ENCODE data around the gene IL3.
A peak's percentile ranks its signal among the peaks of the same experiment; 100 is the strongest.

IL3 gene

DNA sequence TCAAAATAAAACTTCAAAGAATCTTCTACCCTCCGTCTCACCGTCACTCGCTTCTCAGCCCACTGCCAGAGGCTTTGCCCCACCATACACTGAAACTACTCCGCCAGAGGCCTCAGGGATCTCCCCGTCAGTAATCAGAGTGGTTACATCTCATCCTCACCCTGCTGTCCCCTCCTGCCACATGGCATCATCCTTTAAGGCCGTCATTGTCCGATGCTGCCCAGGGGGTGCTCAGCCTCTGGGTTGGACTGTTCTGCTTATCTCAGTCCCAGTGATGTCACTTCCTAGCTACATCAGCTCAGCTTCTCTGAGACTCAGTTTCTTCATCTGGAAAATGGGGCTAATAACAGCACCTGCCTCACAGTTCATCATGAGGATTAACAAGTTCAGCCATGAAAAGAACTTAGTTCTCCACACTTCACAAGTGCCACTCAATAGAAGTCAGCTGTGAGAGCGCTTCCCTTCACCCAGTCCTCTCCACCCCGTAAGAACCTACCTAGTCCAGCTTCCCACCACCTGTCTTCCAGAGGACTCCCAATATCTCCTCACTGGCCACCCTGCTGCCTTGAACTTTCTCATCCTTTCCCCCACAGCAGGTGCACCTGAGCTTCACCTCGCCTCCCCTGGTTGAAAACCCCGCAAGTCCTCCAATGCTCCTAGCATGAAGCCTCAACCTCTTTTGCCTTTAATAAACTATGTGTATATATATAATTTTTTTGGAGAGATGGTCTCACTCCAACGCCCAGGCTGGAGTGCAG is 2.8 kb upstream of the IL3 start:
- peak; percentile 53 for DNase-seq

DNA sequence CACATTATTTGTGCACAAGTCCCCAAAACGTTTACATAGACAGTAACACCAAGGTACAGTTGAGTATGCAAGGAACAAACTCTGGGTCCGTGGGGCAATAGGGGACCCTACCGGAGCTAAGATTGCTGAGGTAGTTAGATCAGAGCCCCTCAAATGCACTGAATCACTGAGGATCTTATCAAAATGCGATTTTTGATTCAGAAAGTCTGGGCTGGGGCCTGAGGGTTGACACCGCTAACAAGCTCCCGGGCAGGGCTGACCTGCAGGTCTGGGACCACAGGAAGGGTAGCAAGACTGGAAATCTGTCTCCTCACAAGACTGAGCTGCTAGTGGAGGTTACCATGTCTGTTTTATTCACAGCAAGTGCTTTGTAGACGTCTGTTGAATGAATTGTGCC is 1.8 kb upstream of the IL3 start:
- no peak for DNase-seq

DNA sequence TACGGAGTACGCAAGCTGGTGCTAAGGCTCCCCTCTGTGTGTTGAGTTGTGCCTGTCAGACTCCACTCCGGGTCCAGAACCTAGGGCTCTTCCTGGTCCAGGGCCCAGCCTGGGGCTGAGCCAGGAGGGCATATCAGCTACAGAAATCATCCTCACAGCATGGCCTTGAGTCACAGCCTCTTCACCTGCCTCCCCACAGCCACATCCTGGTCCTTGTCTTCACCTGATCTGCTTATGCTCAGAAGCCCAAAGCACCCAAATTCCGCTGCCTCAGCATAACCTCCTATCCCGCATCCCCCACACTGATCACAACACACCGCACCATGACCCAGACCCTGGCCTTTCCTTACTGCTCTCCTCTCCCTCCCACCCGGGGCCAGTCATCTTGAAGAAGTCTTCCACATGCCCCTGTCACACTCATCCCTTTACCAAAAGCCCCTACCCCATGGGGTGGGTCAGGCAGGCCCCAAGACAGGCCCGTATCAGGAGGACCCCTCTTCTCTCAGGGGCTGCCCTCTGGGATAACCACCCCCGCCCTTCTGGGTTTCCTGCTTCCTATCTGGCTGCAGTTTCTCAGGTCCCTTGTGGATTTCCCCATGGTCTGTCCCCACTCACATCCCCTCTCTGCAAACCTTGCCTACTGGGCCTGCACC is 1.3 kb upstream of the IL3 start:
- DNase-seq, result peak; percentile 70

DNA sequence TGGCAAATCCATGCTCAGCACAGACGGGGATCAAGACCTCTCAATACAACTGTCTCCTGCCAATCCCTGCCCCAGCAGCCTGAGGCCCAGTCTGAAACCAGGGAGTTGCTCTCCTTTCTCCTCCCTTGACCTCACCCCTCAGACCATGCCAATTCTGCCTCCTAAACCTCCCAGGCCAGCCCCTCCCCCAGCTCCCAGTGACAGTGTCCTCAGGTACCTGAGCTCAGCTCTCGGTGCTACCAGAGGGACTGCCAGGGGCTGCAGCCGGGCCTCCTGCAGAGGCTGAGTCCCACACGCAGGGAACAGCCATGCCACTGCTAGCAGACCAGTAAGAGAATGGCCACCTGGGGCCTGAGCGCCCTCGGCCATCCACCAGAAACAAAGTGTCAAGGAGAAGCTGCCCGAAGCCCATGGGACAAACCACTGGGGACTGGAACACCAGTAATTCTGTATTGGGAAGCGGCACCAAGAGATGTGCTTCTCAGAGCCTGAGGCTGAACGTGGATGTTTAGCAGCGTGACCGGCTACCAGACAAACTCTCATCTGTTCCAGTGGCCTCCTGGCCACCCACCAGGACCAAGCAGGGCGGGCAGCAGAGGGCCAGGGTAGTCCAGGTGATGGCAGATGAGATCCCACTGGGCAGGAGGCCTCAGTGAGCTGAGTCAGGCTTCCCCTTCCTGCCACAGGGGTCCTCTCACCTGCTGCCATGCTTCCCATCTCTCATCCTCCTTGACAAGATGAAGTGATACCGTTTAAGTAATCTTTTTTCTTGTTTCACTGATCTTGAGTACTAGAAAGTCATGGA is 557 bp upstream of the IL3 start:
- peak; percentile 58 for DNase-seq

DNA sequence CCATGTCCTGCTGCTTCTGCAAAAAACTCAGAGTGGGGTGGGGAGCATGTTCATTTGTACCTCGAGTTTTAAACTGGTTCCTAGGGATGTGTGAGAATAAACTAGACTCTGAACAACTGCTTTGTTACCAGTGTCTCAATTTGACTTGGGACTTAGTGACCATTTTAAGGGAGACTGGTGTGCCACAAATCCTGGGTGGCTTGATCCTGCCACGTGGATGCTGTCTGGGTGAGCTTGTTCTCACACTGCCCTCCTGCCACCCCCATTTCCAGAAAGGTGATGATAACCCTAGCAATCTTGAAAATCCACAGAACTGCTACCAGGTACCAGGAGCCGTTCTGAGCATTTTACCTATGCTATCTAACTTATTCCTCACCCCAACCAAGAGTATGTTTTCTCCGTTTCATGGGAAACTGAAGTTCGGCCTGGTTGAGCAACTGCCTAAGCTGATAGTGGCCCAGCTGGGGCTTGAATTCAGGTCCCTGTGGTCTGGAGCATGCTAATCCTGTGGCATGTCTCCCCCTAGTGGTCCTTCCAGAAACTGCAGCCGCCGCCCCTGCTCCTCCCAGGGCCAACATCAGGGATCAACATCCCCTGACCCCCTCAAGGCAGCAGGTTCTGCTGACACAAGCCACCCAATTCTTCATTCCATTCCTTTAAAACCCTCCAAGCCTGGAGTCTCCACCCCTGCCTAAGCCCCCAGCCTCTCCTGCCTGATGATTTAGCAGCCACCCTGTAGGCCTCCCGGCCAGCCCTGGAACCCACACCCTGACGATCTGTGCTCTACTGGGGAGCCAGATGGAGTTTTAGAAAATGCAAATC is 2.8 kb downstream of the IL3 start:
- peak; percentile 93 for DNase-seq

DNA sequence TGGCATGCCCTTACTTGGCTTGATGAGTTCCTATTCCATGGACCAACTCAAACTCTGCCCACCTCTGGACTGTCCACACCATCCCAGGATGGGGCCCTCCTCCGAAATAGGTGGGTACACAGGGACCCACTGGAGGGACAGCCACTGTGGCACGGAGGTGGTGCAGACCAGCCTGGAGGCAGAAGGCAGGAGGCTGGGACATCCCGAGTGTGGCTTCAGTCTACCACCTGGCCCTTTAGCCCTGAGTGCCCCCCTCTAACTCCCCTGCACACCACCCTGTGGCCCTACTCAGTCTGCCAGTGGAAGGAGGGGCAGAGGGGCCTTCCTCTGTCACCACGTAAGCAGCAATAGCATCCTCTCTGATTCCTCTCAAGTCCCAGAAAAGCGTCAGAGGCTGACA is 3.7 kb downstream of the IL3 start:
- DNase-seq, result peak; percentile 60

DNA sequence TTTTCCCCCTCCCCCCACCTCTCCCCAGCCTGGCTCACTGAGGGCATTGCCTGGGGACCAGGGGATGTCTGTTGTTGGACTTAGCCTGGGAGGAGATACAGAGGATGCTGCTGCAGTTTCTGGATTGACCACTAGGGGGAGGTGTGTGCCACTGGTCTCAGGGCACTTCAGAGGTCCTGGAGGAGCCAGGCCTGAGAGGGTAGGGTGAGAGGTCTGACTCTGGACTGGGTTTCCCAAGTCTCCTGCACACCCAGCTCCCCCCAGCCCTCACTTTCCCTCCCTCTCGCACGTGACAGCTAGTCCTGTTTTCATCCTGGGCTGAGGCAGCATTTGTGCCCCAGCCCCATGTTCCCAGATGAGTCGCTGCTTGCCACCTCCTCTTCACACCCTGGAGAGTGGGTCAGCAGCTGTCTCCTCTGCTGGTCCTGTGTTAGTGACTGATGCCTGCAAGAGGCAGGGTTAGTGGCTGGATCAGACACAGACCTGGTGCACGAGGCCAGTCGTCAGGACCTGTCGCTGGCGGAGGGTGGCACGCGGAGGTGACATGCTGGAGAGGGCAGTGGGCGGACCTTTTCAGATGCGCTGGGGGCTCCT is 4.4 kb downstream of the IL3 start:
- DNase-seq, result peak; percentile 92

DNA sequence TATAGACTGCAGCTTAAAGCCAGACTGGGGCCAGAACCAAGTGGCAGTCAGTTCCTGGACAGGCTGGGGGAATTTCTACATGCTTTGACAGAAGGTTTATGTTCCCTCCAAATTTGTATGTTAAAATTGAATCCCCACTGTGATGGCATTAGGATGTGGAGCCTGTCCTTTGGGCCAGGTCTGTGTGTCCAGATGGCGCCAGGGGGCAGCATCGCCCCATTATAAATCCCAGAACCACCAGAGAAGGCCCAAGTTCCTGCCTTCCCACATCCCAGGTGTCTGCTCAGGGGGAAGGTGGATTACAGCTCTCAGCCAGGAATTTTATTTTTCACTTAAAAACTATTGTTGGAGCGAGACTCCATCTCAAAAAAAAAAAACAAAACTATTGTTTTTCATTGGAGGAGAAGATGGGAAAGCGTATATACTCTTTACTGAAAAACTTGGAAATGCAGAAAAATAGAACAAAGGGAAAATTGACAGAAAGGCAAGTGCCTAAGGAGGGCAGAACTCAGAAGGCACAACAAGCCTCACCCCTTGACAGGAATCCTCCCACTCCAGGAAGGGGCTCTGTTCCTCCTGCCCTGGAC is 5.0 kb downstream of the IL3 start:
- DNase-seq, result peak; percentile 83

DNA sequence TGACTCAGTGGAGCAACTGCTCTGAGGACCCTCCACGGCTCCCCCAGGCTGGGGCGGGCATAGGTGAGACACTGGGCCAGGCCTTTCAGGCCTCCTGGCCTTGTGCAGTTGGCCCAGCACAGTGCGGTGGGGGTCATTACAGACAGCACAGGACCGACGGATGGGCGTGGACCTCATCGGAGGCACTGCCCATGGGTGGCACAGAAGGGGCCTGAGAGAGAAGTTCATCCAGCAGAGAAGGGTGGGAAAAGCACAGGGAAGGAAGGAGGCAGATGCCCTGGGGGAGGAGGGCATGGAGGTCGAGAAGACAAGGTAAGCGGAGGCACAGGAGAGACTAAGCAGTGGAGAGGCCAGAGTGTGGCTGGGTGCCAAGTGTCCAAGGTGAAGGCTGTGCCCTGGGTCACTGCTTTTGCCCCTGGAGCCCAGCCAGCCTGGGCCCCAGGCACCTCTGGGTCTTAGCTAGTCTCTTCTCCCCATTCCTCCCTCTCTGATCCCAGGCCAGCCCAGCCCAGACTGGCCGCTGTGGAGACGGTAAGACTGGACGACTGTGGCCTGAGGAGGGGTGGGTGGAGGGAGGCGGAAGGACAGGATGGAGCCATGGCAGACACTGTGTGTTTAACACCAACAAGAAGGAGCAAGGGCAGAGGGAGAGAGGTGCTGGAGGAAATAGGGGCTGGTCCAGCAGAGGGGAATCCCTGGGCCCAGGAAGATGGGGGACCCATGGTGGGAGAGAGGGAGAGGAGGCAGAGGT is 5.7 kb downstream of the IL3 start:
- no peak for DNase-seq

DNA sequence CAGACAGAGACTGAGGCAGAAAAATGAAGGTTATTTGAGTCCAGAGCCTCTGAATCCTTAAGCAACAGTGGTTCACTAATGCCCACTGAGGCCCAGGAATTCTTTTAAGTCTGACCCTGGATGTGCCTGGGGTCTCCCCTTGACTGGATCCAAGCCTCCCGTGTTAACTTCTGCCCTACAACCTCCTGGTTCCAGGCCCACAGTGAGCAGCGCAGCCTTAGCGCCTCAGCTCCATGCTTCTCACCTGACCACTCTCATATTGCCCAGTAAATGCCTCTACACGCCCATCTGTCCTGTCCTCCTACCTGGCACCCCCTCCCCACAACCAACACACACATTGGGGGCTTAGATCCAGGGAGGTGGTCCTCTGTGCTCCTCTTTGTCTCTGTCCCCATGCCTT is 6.4 kb downstream of the IL3 start:
- no peak for DNase-seq

DNA sequence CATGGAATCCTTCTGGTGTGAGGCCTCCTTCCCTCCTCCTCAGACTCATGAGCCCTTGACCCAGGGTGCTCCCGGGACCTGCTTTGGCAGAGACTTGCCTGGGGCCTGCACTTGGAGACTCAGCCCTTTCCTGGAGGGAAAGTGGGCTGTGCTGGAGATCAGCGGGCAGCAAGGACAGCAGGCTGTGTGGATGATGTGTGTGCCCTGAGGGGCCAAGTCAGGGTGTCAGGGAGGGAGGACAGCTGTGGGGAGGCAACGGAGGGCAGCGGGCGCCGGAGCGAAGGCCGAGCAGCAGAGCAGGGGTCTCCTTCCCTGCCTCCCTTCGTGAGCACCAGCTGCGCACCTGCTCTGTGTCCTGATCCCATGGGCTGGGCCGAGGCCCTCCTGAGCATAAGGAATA is 7.0 kb downstream of the IL3 start:
- DNase-seq, result no peak

DNA sequence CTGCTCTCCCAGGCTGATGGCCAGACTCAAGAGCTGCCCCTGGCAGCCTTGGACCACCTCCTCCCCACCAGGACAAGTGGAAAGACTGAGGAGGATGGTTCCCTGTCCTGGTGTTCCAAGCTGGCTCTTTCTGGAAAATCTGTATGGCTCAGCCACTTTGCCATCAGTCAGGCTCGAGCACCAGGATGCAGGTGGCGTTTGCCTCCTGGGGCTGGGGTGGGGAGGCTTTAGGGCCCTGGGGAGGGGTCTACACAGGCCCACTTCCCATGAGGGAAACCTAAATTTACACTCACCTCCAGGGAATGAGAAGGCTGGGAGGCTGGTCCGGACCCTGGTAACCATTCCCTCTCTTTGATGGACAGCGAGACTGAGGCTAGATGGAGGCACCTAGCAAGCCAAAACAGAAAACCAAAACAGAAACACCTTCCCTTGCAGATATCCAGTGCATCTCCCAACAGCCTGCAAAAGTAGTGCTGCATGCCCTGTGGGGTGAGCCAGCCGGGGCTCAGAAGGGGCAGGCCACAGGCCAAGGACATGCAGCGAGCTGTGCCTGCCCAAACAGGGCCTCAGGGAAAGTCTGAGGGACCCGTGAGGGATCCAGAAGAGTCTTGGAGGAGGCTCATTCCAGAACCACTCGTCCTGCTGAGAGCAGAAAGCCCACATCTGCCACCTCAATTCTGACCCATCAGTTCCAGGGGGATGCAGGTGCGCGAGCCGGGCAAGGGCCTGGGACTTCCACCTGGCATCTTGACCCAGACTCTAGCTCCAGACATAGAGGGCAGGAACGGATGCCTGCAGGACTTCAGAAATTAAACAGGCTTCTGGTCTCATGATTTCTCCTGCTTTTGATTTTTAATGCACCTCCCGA is 7.7 kb downstream of the IL3 start:
- no peak for DNase-seq

DNA sequence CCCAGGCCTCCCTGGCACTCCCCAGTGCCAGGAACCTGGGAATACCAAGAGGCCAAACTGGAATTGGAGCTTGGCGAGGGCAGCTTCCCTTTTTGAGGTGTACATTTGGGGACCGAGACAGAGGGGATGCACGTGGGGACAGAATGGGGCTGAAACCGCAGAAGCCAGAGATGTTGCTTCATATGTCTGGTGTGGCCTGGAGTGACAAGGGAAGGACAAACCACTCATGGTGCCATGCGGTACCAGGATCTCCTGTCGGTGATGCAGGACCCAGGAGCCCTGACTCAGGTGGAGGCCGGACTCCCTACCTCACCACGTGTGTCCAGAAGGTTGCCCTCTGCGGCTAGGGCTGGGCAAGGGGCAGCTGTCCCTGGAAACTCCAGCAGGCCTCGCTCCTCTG is 9.1 kb downstream of the IL3 start:
- DNase-seq, result no peak

DNA sequence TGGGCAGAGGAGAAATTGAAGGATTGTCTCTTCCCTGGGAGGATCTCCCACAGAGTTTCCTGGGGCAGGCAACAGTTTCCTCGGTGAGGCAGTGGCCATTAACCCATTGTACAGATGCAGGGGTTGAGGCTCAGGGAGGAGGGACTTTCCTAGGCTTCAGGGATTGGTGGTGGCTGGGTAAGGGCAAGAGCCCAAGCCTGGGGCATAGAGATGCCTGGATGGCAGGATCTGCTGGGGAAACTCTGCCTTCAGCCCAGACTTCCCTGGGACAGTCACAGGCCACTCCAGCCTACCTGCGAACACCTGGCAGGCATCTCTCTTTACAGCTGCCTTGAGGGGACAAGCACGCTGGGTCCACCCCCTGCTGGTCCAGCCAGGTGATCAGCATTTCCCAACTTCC is 9.5 kb downstream of the IL3 start:
- no peak for DNase-seq

DNA sequence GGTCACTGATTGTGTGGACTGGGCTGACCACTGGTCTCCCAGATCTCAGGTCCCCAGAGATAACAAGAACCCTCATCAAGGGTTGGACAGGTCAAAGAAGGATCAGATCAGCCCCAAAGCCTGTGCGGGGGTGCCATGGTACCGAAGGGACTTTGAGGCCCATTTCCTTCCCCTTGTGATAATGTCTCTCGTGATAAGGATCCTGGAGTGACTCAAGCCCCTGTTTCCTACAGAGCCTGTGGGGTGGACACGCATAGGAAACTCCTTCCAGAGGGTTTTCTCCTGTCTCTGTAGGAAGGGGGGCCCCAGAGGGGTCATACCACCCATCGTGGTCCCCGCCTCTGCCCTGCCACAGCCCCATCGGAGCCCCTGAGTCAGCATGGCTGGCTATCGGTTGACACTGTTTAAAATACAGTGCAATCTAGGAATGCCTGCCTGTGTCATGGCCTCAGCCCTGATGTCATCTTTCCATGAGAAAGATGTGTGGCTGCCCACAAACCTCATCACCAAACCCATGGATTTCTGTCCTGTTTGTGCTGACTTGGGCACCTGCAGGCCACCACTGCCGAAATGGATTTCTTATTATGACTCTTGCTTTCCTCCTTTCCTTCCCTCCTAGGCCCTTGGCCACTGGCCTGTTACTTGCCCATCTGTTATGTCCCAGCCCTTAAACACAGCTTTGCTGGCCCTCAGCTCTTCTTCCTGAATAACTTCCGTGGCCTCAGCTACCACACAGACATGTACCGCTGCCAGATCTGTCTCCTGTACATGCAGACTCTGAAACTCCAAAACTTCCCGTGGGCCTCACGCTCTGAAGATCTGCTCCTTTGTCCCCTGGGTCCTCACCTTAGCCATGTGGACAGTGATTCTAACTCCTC is 10.2 kb downstream of the IL3 start:
- peak; percentile 81 for DNase-seq

DNA sequence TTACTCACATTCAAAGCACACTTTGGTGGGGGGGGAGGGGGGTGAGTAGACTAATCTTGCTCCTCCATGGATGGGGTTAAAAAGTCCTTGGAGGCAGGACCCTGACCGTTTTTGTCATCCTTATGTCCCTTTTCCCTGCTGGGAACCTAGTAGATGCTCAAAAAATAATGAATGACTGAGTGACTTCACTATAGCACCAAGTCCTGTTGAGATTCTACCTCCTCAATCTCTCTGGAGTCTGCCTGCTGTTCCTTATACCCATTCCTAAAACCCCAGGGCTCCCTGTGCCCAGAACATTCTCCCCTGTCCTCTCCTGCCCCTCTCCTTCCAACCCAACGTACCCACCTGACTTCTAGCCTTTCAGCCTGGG is 10.9 kb downstream of the IL3 start:
- no peak for DNase-seq

DNA sequence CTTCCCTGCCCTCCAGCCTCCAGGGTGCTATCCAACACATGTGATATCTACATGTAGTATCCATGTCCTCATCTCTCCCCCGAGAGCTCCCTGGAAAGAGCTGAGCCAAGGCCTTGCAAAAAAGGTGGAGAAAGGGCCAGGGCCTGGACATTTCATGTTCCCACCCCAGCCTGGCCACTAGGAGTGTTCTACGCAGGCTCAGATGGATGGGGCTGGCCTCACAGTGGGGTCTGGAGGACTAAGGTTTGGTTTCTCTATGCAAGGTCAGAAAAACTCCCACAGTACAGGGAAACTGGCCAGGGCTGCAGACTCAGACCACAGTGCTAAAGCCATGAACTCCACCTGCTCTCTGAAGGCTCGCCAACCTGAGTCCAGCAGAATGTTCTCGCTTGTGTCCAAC is 11.6 kb downstream of the IL3 start:
- no peak for DNase-seq

DNA sequence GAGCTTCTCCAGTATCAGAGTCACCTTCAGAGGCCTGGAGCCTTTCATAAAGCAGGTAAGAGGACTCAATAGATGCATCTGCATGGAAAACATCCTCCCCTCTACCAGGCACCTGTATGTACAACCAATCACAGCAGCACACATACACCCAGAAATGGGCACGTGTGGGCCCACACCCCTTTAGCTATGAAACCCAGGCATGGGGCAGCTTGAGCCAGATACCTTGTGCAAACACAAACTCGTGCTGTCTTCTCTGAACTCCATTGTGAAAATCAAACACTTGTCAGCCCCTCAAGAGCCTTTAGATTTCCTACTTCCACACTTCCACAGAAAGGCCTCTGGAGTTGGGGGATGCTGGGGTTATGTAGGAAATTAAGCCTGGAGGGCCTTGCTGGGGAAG is 12.1 kb downstream of the IL3 start:
- DNase-seq, result no peak

DNA sequence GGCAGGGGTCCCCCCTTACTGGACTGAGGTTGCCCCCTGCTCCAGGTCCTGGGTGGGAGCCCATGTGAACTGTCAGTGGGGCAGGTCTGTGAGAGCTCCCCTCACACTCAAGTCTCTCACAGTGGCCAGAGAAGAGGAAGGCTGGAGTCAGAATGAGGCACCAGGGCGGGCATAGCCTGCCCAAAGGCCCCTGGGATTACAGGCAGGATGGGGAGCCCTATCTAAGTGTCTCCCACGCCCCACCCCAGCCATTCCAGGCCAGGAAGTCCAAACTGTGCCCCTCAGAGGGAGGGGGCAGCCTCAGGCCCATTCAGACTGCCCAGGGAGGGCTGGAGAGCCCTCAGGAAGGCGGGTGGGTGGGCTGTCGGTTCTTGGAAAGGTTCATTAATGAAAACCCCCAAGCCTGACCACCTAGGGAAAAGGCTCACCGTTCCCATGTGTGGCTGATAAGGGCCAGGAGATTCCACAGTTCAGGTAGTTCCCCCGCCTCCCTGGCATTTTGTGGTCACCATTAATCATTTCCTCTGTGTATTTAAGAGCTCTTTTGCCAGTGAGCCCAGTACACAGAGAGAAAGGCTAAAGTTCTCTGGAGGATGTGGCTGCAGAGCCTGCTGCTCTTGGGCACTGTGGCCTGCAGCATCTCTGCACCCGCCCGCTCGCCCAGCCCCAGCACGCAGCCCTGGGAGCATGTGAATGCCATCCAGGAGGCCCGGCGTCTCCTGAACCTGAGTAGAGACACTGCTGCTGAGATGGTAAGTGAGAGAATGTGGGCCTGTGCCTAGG is 13.0 kb downstream of the IL3 start, which contains the start of gene CSF2:
CSF2 (plus strand) TSS at position 559 of the 783 bp plus-strand sequence; CDS start at position 594, 35 bp downstream.
- no peak for DNase-seq

All from activated effector memory CD4-positive, alpha-beta T cell treated with anti-CD3 and anti-CD28 coated beads, Interleukin-2, amount 50 U/mL, for 16 hours (primary cell).